Prostate gland (tissue), 2 donors: ENCODE measurements around the gene FAM209B.

Experiments
- POLR2A ChIP-seq: fragments of 450-650 bp; IDR thresholded peaks from one replicate; pipeline ENCODE4 v1.6.1; 2016; ENCODE audit warnings: antibody characterized with exemption, mild to moderate bottlenecking
- POLR2AphosphoS5 ChIP-seq: sonication (generic); formaldehyde crosslinking; IDR thresholded peaks from one replicate; pipeline ENCODE4 v1.6.1; 2017; ENCODE audit warnings: antibody characterized with exemption
- TF ChIP-seq, protein P1 (sequence below), 4 experiments: fragments of 200-600 bp in 2 of 4; fragments of 450-650 bp in 2 of 4; sonication (generic) in 2 of 4; IDR thresholded peaks; 1 replicate in 3 of 4; 2 replicates in 1 of 4; pipeline ENCODE4 v1.5.1; 2016 to 2019; ENCODE audit warnings: antibody characterized with exemption in 4 of 4, mild to moderate bottlenecking in 2 of 4, moderate library complexity in 2 of 4

- TF ChIP-seq, protein P1, sequence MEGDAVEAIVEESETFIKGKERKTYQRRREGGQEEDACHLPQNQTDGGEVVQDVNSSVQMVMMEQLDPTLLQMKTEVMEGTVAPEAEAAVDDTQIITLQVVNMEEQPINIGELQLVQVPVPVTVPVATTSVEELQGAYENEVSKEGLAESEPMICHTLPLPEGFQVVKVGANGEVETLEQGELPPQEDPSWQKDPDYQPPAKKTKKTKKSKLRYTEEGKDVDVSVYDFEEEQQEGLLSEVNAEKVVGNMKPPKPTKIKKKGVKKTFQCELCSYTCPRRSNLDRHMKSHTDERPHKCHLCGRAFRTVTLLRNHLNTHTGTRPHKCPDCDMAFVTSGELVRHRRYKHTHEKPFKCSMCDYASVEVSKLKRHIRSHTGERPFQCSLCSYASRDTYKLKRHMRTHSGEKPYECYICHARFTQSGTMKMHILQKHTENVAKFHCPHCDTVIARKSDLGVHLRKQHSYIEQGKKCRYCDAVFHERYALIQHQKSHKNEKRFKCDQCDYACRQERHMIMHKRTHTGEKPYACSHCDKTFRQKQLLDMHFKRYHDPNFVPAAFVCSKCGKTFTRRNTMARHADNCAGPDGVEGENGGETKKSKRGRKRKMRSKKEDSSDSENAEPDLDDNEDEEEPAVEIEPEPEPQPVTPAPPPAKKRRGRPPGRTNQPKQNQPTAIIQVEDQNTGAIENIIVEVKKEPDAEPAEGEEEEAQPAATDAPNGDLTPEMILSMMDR (IDR thresholded peaks at IDR 0.05) = no peak
- TF ChIP-seq POLR2A = no peak
- TF ChIP-seq POLR2AphosphoS5 = no peak
Observed at GRCh38 chr20:56488566-56488965, 44.5 kb upstream of the FAM209B start.
